HUES48 (cell line): Measurements from ENCODE around the gene LIX1.
"Not testable (repeated sequence)": the region's sequence is repeated elsewhere in the genome, so short reads cannot be mapped to it uniquely, and the experiment has no call there.

Experiments used
- H3K27ac ChIP-seq: one replicate; pipeline ENCODE4 v1.7.0; 2013; ENCODE audit warnings: low read depth, low read length, inconsistent platforms
- H3K27me3 ChIP-seq: 2 replicates; pipeline ENCODE4 v1.6.1; 2013; ENCODE audit warnings: mild to moderate bottlenecking, low read length; ENCODE audit not compliant: control insufficient read depth, insufficient read depth
- H3K36me3 ChIP-seq: 2 replicates; pipeline ENCODE4 v1.6.1; 2013; ENCODE audit warnings: low read length; ENCODE audit not compliant: control insufficient read depth, insufficient read depth
- H3K4me1 ChIP-seq: 2 replicates; pipeline ENCODE4 v1.6.1; 2013; ENCODE audit warnings: mild to moderate bottlenecking, low read length; ENCODE audit not compliant: control insufficient read depth, insufficient read depth
- H3K4me3 ChIP-seq: 2 replicates; pipeline ENCODE4 v1.5.1; 2013; ENCODE audit warnings: mild to moderate bottlenecking, low read depth, low read length
- H3K9ac ChIP-seq: 2 replicates; pipeline ENCODE4 v1.6.1; 2013; ENCODE audit warnings: mild to moderate bottlenecking, low read depth, low read length, moderate library complexity
- H3K9me3 ChIP-seq: 2 replicates; pipeline ENCODE4 v1.6.1; 2013; ENCODE audit warnings: low read length; ENCODE audit not compliant: control insufficient read depth, insufficient read depth

The LIX1 gene

DNA sequence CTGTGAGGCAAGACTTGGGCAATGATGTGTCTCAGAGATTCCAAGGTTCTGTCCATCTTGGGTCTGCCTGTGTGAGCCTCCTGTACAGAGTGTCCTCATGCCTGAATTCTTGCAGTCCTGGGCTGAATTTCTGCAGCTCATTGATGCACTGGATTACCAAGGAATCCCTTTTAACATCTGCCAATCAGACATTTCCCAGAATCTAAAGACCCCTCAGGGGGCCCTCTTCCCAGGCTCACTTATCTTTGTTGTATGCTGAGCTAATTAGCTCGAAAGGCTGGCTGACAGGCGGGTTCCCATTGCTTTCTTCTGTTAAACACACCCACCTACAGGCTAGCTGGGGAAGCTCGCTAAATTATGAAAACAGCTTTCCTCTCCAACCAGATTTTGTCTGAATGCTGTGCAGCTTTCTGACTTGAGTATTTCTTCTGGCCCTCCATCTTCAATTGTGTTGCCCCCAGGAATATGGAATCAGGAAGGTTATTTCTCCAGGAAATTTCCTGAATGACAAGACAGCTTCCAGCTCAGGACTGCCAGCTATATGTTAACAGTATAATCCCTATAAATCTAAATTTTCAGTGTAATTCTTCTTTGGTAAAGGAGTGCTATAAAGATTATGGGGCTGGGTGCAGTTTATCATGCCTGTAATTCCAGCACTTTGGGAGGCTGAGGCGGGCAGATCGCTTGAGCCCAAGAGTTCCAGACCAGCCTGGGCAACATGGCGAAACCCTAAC, at the start of gene LIX1:
Gene LIX1 (minus strand): TSS at position 91 of the 734 bp plus-strand sequence. CDS start 35 bp downstream, at position 56.
- H3K4me1 ChIP-seq: peaks cover 20% of the 10 kb centered on the region
- H3K36me3 ChIP-seq: no peaks in the 10 kb centered on the region
- H3K27me3 ChIP-seq: no peaks in the 10 kb centered on the region
- H3K9me3 ChIP-seq: no peaks in the 10 kb centered on the region
- H3K27ac ChIP-seq: peak within 1 kb of the TSS; percentile 59
- H3K9ac ChIP-seq: no peak within 1 kb of the TSS
- no peak within 1 kb of the TSS for H3K4me3 ChIP-seq

DNA sequence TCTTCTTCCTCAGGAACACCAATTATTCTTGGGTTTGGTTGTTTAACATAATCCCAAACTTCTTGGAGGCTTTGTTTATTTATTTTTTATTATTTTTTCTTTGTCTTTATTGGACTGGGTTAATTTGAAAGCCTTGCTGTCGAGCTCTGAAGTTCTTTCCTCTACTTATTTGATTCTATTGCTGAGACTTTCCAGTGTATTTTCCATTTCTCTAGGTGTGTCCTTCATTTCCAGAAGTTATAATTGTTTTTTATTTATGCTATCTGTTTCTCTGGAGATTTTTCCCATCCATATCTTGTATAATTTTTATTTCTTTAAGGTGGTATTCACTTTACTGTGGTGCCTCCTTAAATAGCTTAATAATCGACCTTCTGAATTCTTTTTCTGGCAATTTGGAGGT, 49.5 kb upstream of the LIX1 start:
- Histone ChIP-seq H3K36me3 (no peaks in the 10 kb centered on the region), H3K4me1 (peaks cover 14% of the 10 kb centered on the region), H3K9ac (no peak overlapping the region), H3K9me3 (no peaks in the 10 kb centered on the region), H3K27ac (no peak overlapping the region), H3K4me3 (no peak overlapping the region), H3K27me3 (no peaks in the 10 kb centered on the region)

DNA sequence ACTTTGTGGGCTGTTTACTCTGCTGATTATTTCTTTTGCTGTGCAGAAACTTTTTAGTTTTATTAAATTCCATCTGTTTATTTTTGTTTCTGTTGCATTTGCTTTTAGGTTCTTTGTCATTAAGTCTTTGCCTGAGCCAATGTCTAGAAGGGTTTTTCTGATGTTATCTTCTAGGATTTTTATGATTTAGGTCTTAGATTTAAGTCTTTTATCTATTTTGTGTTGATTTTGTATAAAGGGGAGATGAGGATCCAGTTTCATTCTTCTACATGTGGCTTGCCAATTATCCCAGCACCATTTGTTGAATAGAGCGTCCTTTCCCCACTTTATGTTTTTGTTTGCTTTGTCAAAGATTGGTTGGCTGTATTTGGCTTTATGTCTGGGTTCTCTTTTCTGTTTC, 47.1 kb upstream of the LIX1 start:
- H3K27me3 ChIP-seq, H3K27ac ChIP-seq, H3K36me3 ChIP-seq, H3K9ac ChIP-seq, H3K4me3 ChIP-seq, H3K9me3 ChIP-seq: not testable (repeated sequence)
- peaks cover 14% of the 10 kb centered on the region for H3K4me1 ChIP-seq

DNA sequence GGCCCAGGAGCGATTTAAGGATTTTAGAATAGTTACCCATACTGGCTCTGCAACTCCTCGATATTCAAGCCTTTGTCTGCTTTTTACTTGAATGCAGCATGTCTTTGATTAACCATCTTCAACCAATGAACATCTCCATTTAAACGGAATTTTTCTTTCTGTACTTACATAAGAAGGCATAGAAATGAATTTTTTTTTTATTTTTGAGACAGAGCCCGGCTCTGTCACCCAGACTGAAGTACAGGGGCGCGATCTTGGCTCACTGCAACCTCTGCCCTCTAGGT, 41.5 kb upstream of the LIX1 start:
- peaks cover 8% of the 10 kb centered on the region for H3K27me3 ChIP-seq
- H3K9ac ChIP-seq: peak overlapping the region; percentile 79; the same call in 1 of the 2 replicates
- H3K9me3 ChIP-seq: no peaks in the 10 kb centered on the region
- peaks cover 13% of the 10 kb centered on the region for H3K36me3 ChIP-seq
- H3K4me1 ChIP-seq: peaks cover 6% of the 10 kb centered on the region; the same call in 1 of the 2 replicates
- H3K27ac ChIP-seq: no peak overlapping the region
- peak overlapping the region; percentile 84 for H3K4me3 ChIP-seq

DNA sequence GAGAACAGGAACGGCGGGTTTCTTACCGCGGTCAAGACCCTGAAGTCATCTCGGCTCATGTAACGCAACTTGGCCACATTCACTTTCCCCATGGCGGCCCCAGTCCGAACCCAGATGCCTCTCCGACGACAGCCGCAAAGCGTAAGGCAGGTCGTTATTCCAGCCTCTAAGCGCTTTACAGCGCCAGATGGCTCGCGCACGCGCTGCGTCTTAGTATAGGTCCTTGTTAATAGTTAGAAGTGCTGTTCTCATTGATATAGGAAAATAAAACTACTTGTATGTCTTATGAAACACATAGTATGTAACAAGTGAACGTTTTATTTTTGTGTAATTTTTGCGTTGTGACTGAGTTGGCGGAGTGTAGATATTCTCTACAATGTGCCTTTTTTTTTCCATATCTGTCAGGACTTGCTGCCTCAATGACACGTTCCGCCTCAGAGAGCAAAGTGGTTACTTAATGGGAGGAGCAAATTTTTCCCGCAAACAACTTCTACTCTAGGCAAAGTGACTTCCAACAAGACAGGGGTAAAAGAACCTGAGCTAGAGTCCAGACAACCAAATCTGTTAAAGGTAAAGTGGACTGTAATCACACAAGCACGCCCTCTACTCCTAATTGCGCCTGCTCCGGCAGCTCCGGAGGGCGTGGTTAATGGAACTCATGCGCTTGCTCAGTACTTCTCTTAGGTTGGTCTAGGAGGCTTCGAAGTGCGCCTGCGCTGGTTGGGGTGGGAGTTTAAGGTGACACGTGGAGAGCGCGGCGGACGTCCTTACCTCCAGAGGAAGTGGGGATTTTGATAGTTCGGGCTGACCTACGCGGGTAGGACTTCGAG, 40.9 kb upstream of the LIX1 start, which contains the start of gene RIOK2:
Gene RIOK2 (minus strand): TSS at position 148 of the 830 bp plus-strand sequence. CDS start 56 bp downstream, at position 92.
- peak within 1 kb of the TSS; percentile 84 for H3K4me3 ChIP-seq
- H3K4me1 ChIP-seq: peaks cover 6% of the 10 kb centered on the region; the same call in 1 of the 2 replicates
- no peaks in the 10 kb centered on the region for H3K9me3 ChIP-seq
- peaks cover 19% of the 10 kb centered on the region for H3K36me3 ChIP-seq
- H3K9ac ChIP-seq: peak within 1 kb of the TSS; percentile 79
- peaks cover 8% of the 10 kb centered on the region for H3K27me3 ChIP-seq
- H3K27ac ChIP-seq: peak within 1 kb of the TSS; percentile 90

DNA sequence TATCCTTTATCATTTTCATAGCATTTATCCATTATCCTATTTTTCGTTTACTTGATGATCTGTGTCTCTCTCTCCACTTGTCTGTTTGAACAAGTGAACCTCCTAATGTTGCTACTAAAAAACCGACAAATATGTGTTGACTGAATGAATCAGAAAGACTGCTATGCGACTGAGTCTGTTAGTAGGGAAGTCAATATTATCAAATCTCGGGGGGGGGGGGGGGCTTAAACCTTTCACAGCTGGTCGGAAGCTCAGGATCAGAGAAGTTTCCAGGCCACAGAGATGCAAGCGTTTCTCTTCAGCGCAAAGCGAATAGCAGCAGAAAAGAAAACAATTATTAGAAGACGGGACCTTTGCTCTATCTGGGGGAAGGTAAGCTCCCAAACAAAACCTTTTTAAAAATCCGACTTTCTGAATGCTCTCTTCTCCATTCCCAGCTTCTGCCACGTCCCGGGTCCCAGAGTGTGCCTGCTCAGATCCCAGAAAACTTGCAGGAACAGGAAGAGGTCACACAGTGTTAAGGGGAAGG, 40.2 kb upstream of the LIX1 start:
- Histone ChIP-seq H3K9ac (peak overlapping the region; percentile 79), H3K4me3 (peak overlapping the region; percentile 84), H3K4me1 (peaks cover 6% of the 10 kb centered on the region; the same call in 1 of the 2 replicates), H3K36me3 (peaks cover 26% of the 10 kb centered on the region), H3K27ac (peak overlapping the region; percentile 90), H3K9me3 (no peaks in the 10 kb centered on the region), H3K27me3 (peaks cover 8% of the 10 kb centered on the region)

DNA sequence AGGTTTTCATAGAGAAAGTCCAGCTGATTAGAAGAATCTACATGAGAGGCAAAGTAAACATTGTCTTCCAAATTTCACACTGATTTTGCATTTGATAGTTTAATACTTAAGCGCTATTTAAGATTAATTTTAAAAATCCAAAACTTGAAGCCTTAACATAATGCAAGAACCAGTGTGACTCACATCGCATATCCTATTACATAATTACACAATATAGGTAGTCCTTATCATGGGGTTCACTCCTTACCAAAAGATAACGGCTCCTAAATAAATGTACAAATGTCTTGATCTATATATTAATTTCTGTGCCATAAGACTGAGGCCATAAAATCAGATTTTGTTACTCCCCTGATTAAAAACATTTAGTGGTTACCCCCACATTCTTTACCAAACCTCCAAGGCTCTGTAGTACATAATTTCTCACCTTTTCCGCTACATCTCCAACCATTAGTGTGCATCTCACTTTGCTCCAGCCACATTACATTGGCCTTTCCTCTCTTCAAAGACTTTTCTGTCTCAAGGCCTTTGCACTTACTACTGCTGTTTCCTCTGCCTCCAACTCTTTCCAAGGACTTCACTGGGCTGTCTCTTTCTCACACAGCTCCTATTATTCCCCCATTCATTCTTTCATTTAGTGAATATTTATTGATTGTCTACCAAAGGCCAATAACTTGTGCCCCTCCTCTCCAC, 39.6 kb upstream of the LIX1 start:
- Histone ChIP-seq H3K4me3 (peak overlapping the region; percentile 84), H3K27ac (no peak overlapping the region), H3K27me3 (peaks cover 8% of the 10 kb centered on the region), H3K9ac (peak overlapping the region; percentile 79; the same call in 1 of the 2 replicates), H3K4me1 (peaks cover 6% of the 10 kb centered on the region; the same call in 1 of the 2 replicates), H3K36me3 (peaks cover 32% of the 10 kb centered on the region), H3K9me3 (no peaks in the 10 kb centered on the region)

DNA sequence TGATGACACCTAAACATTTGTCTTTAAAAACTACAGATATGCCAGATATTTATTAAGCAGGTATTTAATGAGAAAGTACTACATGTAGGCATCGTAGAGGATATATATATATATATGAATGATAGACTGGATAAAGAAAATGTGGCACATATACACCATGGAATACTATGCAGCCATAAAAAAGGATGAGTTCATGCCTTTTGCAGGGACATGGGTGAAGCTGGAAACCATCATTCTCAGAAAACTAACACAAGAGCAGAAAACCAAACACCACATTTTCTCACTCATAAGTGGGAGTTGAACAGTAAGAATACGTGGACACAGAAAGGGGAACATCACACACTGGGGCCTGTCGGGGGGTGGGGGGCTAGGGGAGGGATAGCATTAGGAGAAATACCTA, 37.0 kb upstream of the LIX1 start:
- H3K9ac ChIP-seq, H3K4me1 ChIP-seq, H3K4me3 ChIP-seq, H3K27me3 ChIP-seq, H3K9me3 ChIP-seq, H3K27ac ChIP-seq: not testable (repeated sequence)
- peaks cover 57% of the 10 kb centered on the region for H3K36me3 ChIP-seq

DNA sequence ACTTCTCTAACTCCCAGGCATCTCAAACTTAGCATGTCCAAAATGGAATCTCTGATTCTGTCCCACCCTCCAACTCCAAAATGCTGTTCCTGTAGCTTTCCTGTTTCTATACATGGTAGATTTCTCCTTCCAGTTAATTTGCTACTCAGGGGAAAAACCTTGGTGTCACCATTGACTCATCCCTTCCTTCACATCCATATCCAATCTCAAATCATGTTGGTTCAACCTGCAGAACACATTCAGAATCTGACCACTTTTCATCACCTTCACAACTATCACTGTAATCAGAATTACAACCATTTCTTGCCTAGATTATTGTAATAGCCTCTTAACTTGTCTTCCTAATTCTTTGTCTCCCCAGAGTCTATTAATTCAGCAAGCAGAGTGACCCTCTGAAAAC, 29.8 kb upstream of the LIX1 start:
- no peak overlapping the region for H3K4me3 ChIP-seq
- H3K27ac ChIP-seq: no peak overlapping the region
- H3K9me3 ChIP-seq: no peaks in the 10 kb centered on the region
- no peaks in the 10 kb centered on the region for H3K4me1 ChIP-seq
- H3K27me3 ChIP-seq: no peaks in the 10 kb centered on the region
- peaks cover 94% of the 10 kb centered on the region for H3K36me3 ChIP-seq
- no peak overlapping the region for H3K9ac ChIP-seq

DNA sequence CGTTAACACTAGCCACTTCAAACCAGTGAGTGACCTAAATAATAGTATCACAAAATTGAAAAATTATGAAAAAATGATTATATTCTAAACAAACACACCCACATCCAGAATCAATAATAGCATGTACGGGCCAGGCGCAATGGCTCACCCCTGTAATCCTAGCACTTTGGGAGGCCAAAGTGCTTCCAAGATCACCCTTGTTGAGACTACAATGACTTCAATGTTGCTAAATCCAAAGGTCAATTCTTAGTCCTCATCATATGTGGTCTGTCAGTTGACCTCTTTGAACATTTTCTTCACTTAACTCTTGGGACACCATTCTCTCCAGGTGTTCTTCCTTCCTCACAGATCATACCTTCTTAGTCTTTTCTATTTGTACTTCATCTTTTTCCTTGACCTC, 29.3 kb upstream of the LIX1 start:
- no peak overlapping the region for H3K9ac ChIP-seq
- H3K4me3 ChIP-seq: no peak overlapping the region
- H3K27ac ChIP-seq: no peak overlapping the region
- H3K27me3 ChIP-seq: no peaks in the 10 kb centered on the region
- H3K4me1 ChIP-seq: no peaks in the 10 kb centered on the region
- H3K36me3 ChIP-seq: peaks cover 94% of the 10 kb centered on the region
- no peaks in the 10 kb centered on the region for H3K9me3 ChIP-seq
